ENCODE results near the gene SLC9A9. TPM values are rescaled to one million over a fixed set of nuclear protein-coding genes. Genes with fewer than 3 reads are reported as not detected.

The SLC9A9 gene
- total and polyA plus RNA-seq, 2 of the 8 experiments (the other 6 are each of a cell fraction or from before 2014, with no cell fraction given) = 0.48 to 1.1 TPM

- no peak overlapping the region for H3K56ac ChIP-seq (replicated peaks; ENCODE audit: insufficient read length, low read depth, low read length)
- no peak overlapping the region for H2AFZ ChIP-seq (ENCODE audit: low read length)
- no peak overlapping the region for H3K27ac ChIP-seq (ENCODE audit: low read depth, low read length)
- no peak overlapping the region for H2BK12ac ChIP-seq (ENCODE audit: low read depth, low read length)
- no peaks in the 10 kb centered on the region for H3K79me1 ChIP-seq (ENCODE audit: low read depth, low read length)
- no peak overlapping the region for H3K4ac ChIP-seq (replicated peaks; ENCODE audit: insufficient read length, low read depth, low read length)
- no peak overlapping the region for H2BK15ac ChIP-seq (ENCODE audit: low read length)
- H3K23me2 ChIP-seq (ENCODE audit: low read depth, low read length) = no peaks in the 10 kb centered on the region
- no peak overlapping the region for H3K4me3 ChIP-seq (ENCODE audit: extremely low read depth in 1 of 4, insufficient read depth in 2 of 4, low read depth in 3 of 4, low read length in 4 of 4)
- H2BK20ac ChIP-seq (ENCODE audit: low read length) = no peak overlapping the region
- H3K36me3 ChIP-seq (ENCODE audit: control insufficient read depth in 2 of 4, insufficient read depth in 4 of 4, low read length in 3 of 4) = no peaks in the 10 kb centered on the region
- H3K18ac ChIP-seq (ENCODE audit: extremely low read depth, low read length) = no peak overlapping the region
- no peak overlapping the region for H3K4me2 ChIP-seq (ENCODE audit: insufficient read depth in 1 of 2, low read depth in 2 of 2, low read length in 2 of 2)
- no peaks in the 10 kb centered on the region for H3K9me3 ChIP-seq (ENCODE audit: insufficient read depth in 2 of 2, low read depth in 1 of 2, low read length in 1 of 2)
- TF ChIP-seq RBBP5 (IDR thresholded peaks at IDR 0.05; ENCODE audit: borderline replicate concordance, low read depth, low read length) (no peak), EGR1 (IDR thresholded peaks at IDR 0.05; ENCODE audit: borderline replicate concordance, low read depth, low read length) (no peak), SP4 (IDR thresholded peaks at IDR 0.05; ENCODE audit: low read length) (no peak), ASH2L (IDR thresholded peaks at IDR 0.05; ENCODE audit: low read length) (no peak), TEAD4 (IDR thresholded peaks at IDR 0.05; ENCODE audit: low read depth, low read length) (no peak), SP1 (IDR thresholded peaks at IDR 0.05; ENCODE audit: low read depth, low read length) (no peak), BRCA1 (IDR thresholded peaks at IDR 0.05; ENCODE audit: low read depth, low read length) (no peak), TAF7 (optimal IDR thresholded peaks at IDR 0.05; ENCODE audit: borderline replicate concordance, low read depth, low read length) (no peak), CREB1 (IDR thresholded peaks at IDR 0.05) (no peak), POLR2A (IDR thresholded peaks at IDR 0.05; ENCODE audit: control extremely low read depth in 1 of 2, low read depth in 2 of 2, low read length in 2 of 2) (no peak), TCF12 (IDR thresholded peaks at IDR 0.05; ENCODE audit: low read depth, low read length) (no peak), MAFK (IDR thresholded peaks at IDR 0.05; ENCODE audit: low read depth, low read length) (no peak), TAF1 (IDR thresholded peaks at IDR 0.05; ENCODE audit: low read depth, low read length) (no peak), BCL11A (IDR thresholded peaks at IDR 0.05; ENCODE audit: low read depth in 2 of 2, low read length in 2 of 2) (no peak), EZH2 (IDR thresholded peaks at IDR 0.05; ENCODE audit: low read depth, low read length, severe bottlenecking) (no peak), JUND (IDR thresholded peaks at IDR 0.05; ENCODE audit: low read length) (no peak)
- TF ChIP-seq, protein P1, sequence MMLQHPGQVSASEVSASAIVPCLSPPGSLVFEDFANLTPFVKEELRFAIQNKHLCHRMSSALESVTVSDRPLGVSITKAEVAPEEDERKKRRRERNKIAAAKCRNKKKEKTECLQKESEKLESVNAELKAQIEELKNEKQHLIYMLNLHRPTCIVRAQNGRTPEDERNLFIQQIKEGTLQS (IDR thresholded peaks at IDR 0.05; ENCODE audit: insufficient read depth, low read depth, low read length) = no peak
- H3K4me1 ChIP-seq (replicated peaks in 1 of 4; ENCODE audit: control insufficient read depth in 3 of 4, insufficient read depth in 4 of 4, low read length in 3 of 4) = 0 out of 7 replicates have a peak, but pooled peaks cover 0 to 2% (median 0%) of the 10 kb centered on the region in 4 experiments
- H3K27me3 ChIP-seq (replicated peaks in 1 of 4; ENCODE audit: control insufficient read depth in 3 of 4, extremely low read depth in 1 of 4, insufficient read depth in 3 of 4, low read length in 3 of 4) = no peaks in the 10 kb centered on the region
- H4K20me1 ChIP-seq (replicated peaks in 1 of 2; ENCODE audit: control insufficient read depth in 1 of 2, insufficient read depth in 2 of 2, low read length in 2 of 2) = peaks cover 0 to 2% of the 10 kb centered on the region in 2 experiments
- H3K14ac ChIP-seq (ENCODE audit: insufficient read length) = no peak overlapping the region
- 97% methylated on average over 3 of the region's 3 CpGs; no CpG with 5 or more reads in 1 of the 2 experiments for WGBS, 2 experiments (ENCODE audit: extremely low coverage in 1 of 2, insufficient coverage in 1 of 2, insufficient read length in 1 of 2, insufficient replicate concordance in 2 of 2, low coverage in 1 of 2, low lambda C conversion rate in 2 of 2, missing lambda C conversion rate in 1 of 2)
- H4K8ac ChIP-seq (ENCODE audit: extremely low read depth, insufficient read depth, low read length) = no peak overlapping the region
- H3K23ac ChIP-seq (ENCODE audit: insufficient read length) = no peak overlapping the region
- ChIA-PET POLR2A (ENCODE audit: partially characterized antibody) (no interaction called here), CTCF (ENCODE audit: partially characterized antibody) (no interaction called here)
- H4K91ac ChIP-seq (replicated peaks; ENCODE audit: insufficient read length, low read length) = no peak overlapping the region
- FAIRE-seq = no peak
- H3K79me2 ChIP-seq (ENCODE audit: control insufficient read depth in 1 of 2, insufficient read depth in 2 of 2, low read length in 2 of 2) = no peaks in the 10 kb centered on the region
- no peak overlapping the region for H2BK5ac ChIP-seq (ENCODE audit: low read depth, low read length)
- H2AK5ac ChIP-seq (ENCODE audit: low read depth, low read length) = no peak overlapping the region
- no peak for DNase-seq (ENCODE audit: low read depth in 1 of 2, low spot score in 2 of 2)
- no peak overlapping the region for H4K5ac ChIP-seq (ENCODE audit: insufficient read length, low read depth, low read length)
- H3K9ac ChIP-seq (replicated peaks in 1 of 4; ENCODE audit: extremely low read depth in 1 of 4, low read depth in 3 of 4, low read length in 3 of 4) = no peak overlapping the region
- no peak overlapping the region for H2BK120ac ChIP-seq (replicated peaks; ENCODE audit: low read depth, low read length)
Measured at GRCh38 chr3:143357700-143358099, 490.6 kb downstream of the SLC9A9 start.
